Liver (tissue), 9 donors: ENCODE measurements around the gene TECR. TPM values are rescaled to one million over a fixed set of nuclear protein-coding genes. Genes with fewer than 3 reads are reported as not detected.
A peak's percentile ranks its signal among the peaks of the same experiment; 100 is the strongest.

ENCODE experiments used
- DNase-seq: peaks from one replicate; pipeline ENCODE4 v3.0.0-alpha.2; 2017; ENCODE audit warnings: low spot score
- H3K27ac ChIP-seq, 2 donors: one replicate each; pipeline ENCODE4 v1.7.0; 2013; ENCODE audit warnings: inconsistent platforms in 2 of 2, low read length in 2 of 2, control low read depth in 1 of 2, low read depth in 1 of 2, mild to moderate bottlenecking in 1 of 2
- H3K27me3 ChIP-seq, 4 donors: one replicate each; pipeline versions ENCODE4 v1.6.1 to v1.7.0; 2013; ENCODE audit warnings: low read length in 3 of 4, inconsistent platforms in 1 of 4, mild to moderate bottlenecking in 1 of 4, moderate library complexity in 1 of 4; ENCODE audit not compliant: control insufficient read depth in 4 of 4, insufficient read depth in 4 of 4
- H3K36me3 ChIP-seq, 4 donors: one replicate each; pipeline versions ENCODE4 v1.6.1 to v1.7.0; 2013; ENCODE audit warnings: low read length in 3 of 4, mild to moderate bottlenecking in 3 of 4, low read depth in 1 of 4, moderate library complexity in 1 of 4; ENCODE audit not compliant: control insufficient read depth in 4 of 4, insufficient read depth in 3 of 4
- H3K4me1 ChIP-seq, 4 donors: one replicate each; pipeline versions ENCODE4 v1.6.1 to v1.7.0; 2013; ENCODE audit warnings: low read length in 3 of 4, mild to moderate bottlenecking in 3 of 4, moderate library complexity in 1 of 4; ENCODE audit not compliant: control insufficient read depth in 4 of 4, insufficient read depth in 4 of 4
- H3K4me3 ChIP-seq, 3 donors: one replicate each; pipeline versions ENCODE4 v1.6.1 to v1.7.0; 2013; ENCODE audit warnings: low read length in 3 of 3, control low read depth in 1 of 3, low read depth in 1 of 3, mild to moderate bottlenecking in 1 of 3
- H3K9ac ChIP-seq, 2 donors: one replicate each; pipeline ENCODE4 v1.7.0; 2013; ENCODE audit warnings: low read length in 2 of 2, mild to moderate bottlenecking in 2 of 2, moderate library complexity in 2 of 2, control low read depth in 1 of 2, low read depth in 1 of 2
- H3K9me3 ChIP-seq, 4 donors: one replicate each; pipeline versions ENCODE4 v1.6.1 to v1.7.0; 2013; ENCODE audit warnings: low read length in 3 of 4; ENCODE audit not compliant: control insufficient read depth in 4 of 4
- EGR1 ChIP-seq, 2 donors: IDR thresholded peaks; 2 replicates each; pipeline ENCODE4 v1.6.1; 2016 to 2018; ENCODE audit warnings: antibody characterized with exemption in 2 of 2, low read depth in 2 of 2
- FOXA1 ChIP-seq: IDR thresholded peaks from 2 replicates; pipeline ENCODE4 v1.6.1; 2016; ENCODE audit warnings: antibody characterized with exemption
- FOXA2 ChIP-seq: IDR thresholded peaks from 2 replicates; pipeline ENCODE4 v1.6.1; 2016; ENCODE audit warnings: antibody characterized with exemption
- GABPA ChIP-seq, 2 donors: IDR thresholded peaks in 1 of 2; conservative IDR thresholded peaks in 1 of 2; 2 replicates each; pipeline ENCODE4 v1.6.1; 2016; ENCODE audit warnings: antibody characterized with exemption in 2 of 2, mild to moderate bottlenecking in 1 of 2, moderate library complexity in 1 of 2
- HNF4A ChIP-seq, 2 donors: conservative IDR thresholded peaks; 2 replicates each; pipeline ENCODE4 v1.6.1; 2016; ENCODE audit warnings: antibody characterized with exemption in 2 of 2, mild to moderate bottlenecking in 2 of 2
- HNF4G ChIP-seq: IDR thresholded peaks from 2 replicates; pipeline ENCODE4 v1.6.1; 2016; ENCODE audit warnings: antibody characterized with exemption
- JUND ChIP-seq, 2 donors: IDR thresholded peaks; 2 replicates each; pipeline ENCODE4 v1.6.1; 2016; ENCODE audit warnings: antibody characterized with exemption in 2 of 2
- NR2F2 ChIP-seq: IDR thresholded peaks from 2 replicates; pipeline ENCODE4 v1.6.1; 2016; ENCODE audit warnings: antibody characterized with exemption
- RAD21 ChIP-seq, 2 donors: IDR thresholded peaks; 2 replicates each; pipeline ENCODE4 v1.6.1; 2016; ENCODE audit warnings: antibody characterized with exemption in 2 of 2, mild to moderate bottlenecking in 2 of 2
- RXRA ChIP-seq, 2 donors: IDR thresholded peaks; 2 replicates each; pipeline ENCODE4 v1.6.1; 2017 to 2018; ENCODE audit warnings: antibody characterized with exemption in 2 of 2, mild to moderate bottlenecking in 1 of 2
- SP1 ChIP-seq: IDR thresholded peaks from 2 replicates; pipeline ENCODE4 v1.6.1; 2018; ENCODE audit warnings: antibody characterized with exemption, mild to moderate bottlenecking
- TAF1 ChIP-seq: conservative IDR thresholded peaks from 2 replicates; pipeline ENCODE4 v1.6.1; 2016; ENCODE audit warnings: antibody characterized with exemption, mild to moderate bottlenecking
- YY1 ChIP-seq: IDR thresholded peaks from 2 replicates; pipeline ENCODE4 v1.6.1; 2016; ENCODE audit warnings: antibody characterized with exemption, mild to moderate bottlenecking
- WGBS: extraction: QIAGEN DNeasy Blood & Tissue Kit; methylation state at CpG from one replicate; pipeline ENCODE4 v1.1.7; 2013; 5-methylcytosine and 5-hydroxymethylcytosine counted together
- polyA plus RNA-seq, 2 donors: library from polyadenylated mRNA; stranded (reverse) in 1 of 2; unstranded in 1 of 2; fragments of 200-250 nt in 1 of 2; fragments of >200 nt in 1 of 2; fragmentation: Nextera tagmentation in 1 of 2; extraction: Ambion mirVana in 1 of 2; gene quantifications; one replicate each; pipeline versions ENCODE4 v1.2.1 to v1.2.3, GENCODE V29; 2013 to 2015
- total RNA-seq, 2 donors: library from RNA; depleted of rRNA; stranded (reverse); fragments of >200 nt; gene quantifications; one replicate each; pipeline ENCODE4 v1.2.3, GENCODE V29; 2014
- TF ChIP-seq, protein P1 (sequence below): IDR thresholded peaks from 2 replicates; pipeline ENCODE4 v1.6.1; 2016; ENCODE audit warnings: antibody characterized with exemption, mild to moderate bottlenecking
- TF ChIP-seq, protein P2 (sequence below): IDR thresholded peaks from 2 replicates; pipeline ENCODE4 v1.6.1; 2016; ENCODE audit warnings: antibody characterized with exemption
- TF ChIP-seq, protein P3 (sequence below): IDR thresholded peaks from 2 replicates; pipeline ENCODE4 v1.6.1; 2016; ENCODE audit warnings: antibody characterized with exemption
- TF ChIP-seq, protein P4 (sequence below): fragments of 150-350 bp; IDR thresholded peaks from 2 replicates; pipeline ENCODE4 v1.5.1; 2017; ENCODE audit warnings: improper control_type of control experiment, low read depth, low read length; ENCODE audit not compliant: missing input control
- TF ChIP-seq, protein P5 (sequence below): IDR thresholded peaks from 2 replicates; pipeline ENCODE4 v1.6.1; 2016; ENCODE audit warnings: antibody characterized with exemption
- donor health status: healthy.
- donor health status: healthy.
- donor health status: healthy.
- donor health status: healthy.
- donor health status: healthy.

Gene TECR
- total and polyA plus RNA-seq, 4 donors = 26.4 to 157 (median 60.8) TPM

DNA sequence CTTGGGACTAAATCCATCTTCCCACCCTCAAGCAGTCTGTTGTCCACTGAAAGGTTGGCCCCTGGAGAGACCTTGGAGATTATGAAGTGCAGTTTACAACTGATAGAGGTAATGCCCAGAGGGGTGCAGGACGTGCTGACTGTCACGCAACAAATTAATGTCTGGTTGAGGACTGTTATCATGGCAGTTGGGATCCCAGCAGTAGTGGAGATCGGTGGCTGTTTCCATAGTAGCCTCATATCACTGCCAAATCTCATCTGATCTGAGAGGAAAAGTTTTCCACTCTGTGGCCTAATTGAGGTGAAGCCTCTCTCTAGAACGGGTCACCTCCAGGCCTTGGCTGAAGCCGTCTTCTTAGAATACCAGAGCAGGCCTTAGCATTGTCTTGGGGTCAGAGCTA lies 4.1 kb downstream of the TECR start:
- Histone ChIP-seq H3K9ac (no peak overlapping the region), H3K36me3 (no peaks in the 10 kb centered on the region), H3K27me3 (no peaks in the 10 kb centered on the region), H3K9me3 (no peaks in the 10 kb centered on the region), H3K4me1 (peaks cover 0 to 22% (median 9%) of the 10 kb centered on the region in 4 donors), H3K27ac (no peak overlapping the region), H3K4me3 (no peak overlapping the region)
- DNase-seq = no peak
- no peak for TF ChIP-seq TAF1
- TF ChIP-seq, protein P1, sequence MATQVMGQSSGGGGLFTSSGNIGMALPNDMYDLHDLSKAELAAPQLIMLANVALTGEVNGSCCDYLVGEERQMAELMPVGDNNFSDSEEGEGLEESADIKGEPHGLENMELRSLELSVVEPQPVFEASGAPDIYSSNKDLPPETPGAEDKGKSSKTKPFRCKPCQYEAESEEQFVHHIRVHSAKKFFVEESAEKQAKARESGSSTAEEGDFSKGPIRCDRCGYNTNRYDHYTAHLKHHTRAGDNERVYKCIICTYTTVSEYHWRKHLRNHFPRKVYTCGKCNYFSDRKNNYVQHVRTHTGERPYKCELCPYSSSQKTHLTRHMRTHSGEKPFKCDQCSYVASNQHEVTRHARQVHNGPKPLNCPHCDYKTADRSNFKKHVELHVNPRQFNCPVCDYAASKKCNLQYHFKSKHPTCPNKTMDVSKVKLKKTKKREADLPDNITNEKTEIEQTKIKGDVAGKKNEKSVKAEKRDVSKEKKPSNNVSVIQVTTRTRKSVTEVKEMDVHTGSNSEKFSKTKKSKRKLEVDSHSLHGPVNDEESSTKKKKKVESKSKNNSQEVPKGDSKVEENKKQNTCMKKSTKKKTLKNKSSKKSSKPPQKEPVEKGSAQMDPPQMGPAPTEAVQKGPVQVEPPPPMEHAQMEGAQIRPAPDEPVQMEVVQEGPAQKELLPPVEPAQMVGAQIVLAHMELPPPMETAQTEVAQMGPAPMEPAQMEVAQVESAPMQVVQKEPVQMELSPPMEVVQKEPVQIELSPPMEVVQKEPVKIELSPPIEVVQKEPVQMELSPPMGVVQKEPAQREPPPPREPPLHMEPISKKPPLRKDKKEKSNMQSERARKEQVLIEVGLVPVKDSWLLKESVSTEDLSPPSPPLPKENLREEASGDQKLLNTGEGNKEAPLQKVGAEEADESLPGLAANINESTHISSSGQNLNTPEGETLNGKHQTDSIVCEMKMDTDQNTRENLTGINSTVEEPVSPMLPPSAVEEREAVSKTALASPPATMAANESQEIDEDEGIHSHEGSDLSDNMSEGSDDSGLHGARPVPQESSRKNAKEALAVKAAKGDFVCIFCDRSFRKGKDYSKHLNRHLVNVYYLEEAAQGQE = no peak
- no peak for TF ChIP-seq RXRA (IDR thresholded peaks at IDR 0.05)
- no peak for TF ChIP-seq YY1
- TF ChIP-seq SP1 = no peak
- TF ChIP-seq HNF4A (conservative IDR thresholded peaks at IDR 0.05) = no peak
- WGBS = 89% methylated on average over 5 of the region's 5 CpGs

DNA sequence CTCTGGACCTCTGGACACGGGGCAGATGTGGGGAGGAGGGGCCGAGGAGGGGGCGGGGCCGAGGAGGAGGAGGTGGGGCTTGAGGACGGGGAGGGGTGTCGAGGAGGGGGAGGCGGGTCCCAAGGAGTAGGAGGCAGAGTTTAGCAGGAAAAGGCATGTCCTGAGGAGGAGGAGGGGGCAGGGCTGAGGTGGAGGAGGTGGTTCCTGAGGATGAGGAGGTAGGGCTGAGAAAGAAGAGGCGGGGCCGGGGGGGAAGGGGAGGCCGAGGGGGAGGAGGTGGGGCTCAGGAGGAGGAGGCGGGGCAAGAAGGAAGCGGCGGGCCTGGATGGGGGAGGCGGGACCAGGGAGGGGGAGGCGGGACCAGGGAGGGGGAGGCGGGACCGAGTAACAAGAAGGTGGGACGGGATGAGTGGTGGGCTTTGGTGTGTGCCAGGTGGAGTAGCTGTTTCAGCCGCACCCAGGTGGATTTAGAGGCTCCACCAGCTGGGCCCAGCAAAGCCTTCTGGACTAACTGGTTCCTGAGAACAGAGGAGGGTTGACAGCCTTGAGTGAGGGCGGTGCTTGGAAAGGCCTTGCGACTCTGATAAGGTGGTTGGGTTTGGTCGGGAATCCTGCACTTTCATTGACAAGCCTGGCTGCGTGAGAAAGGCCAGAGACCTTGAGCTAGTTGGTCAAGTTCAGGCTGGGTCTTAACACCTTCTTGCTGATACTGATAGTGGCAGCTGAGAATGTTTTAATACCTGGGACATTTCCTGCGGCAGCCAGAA lies 7.7 kb downstream of the TECR start:
- Histone ChIP-seq H3K4me1 (peaks cover 0 to 4% (median 3%) of the 10 kb centered on the region in 4 donors), H3K36me3 (peaks cover 0 to 4% (median 0%) of the 10 kb centered on the region in 4 donors), H3K9me3 (no peaks in the 10 kb centered on the region), H3K9ac (no peak overlapping the region), H3K27ac (no peak overlapping the region), H3K4me3 (no peak overlapping the region), H3K27me3 (no peaks in the 10 kb centered on the region)
- 46% methylated on average over 24 of the region's 24 CpGs for WGBS
- TF ChIP-seq HNF4A (conservative IDR thresholded peaks at IDR 0.05) = no peak
- TF ChIP-seq HNF4G = no peak
- TF ChIP-seq JUND (IDR thresholded peaks at IDR 0.05) = no peak
- TF ChIP-seq, protein P1 = no peak
- TF ChIP-seq EGR1 (IDR thresholded peaks at IDR 0.05; ENCODE audit: low read depth in 2 of 2) = no peak
- TF ChIP-seq, protein P2, sequence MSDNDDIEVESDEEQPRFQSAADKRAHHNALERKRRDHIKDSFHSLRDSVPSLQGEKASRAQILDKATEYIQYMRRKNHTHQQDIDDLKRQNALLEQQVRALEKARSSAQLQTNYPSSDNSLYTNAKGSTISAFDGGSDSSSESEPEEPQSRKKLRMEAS = no peak
- TF ChIP-seq RAD21 (IDR thresholded peaks at IDR 0.05) = no peak
- TF ChIP-seq SP1 = no peak
- TF ChIP-seq, protein P3, sequence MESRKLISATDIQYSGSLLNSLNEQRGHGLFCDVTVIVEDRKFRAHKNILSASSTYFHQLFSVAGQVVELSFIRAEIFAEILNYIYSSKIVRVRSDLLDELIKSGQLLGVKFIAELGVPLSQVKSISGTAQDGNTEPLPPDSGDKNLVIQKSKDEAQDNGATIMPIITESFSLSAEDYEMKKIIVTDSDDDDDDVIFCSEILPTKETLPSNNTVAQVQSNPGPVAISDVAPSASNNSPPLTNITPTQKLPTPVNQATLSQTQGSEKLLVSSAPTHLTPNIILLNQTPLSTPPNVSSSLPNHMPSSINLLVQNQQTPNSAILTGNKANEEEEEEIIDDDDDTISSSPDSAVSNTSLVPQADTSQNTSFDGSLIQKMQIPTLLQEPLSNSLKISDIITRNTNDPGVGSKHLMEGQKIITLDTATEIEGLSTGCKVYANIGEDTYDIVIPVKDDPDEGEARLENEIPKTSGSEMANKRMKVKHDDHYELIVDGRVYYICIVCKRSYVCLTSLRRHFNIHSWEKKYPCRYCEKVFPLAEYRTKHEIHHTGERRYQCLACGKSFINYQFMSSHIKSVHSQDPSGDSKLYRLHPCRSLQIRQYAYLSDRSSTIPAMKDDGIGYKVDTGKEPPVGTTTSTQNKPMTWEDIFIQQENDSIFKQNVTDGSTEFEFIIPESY = no peak
- TF ChIP-seq NR2F2 = no peak
- TF ChIP-seq TAF1 = no peak
- TF ChIP-seq YY1 = no peak
- no peak for TF ChIP-seq FOXA2
- no peak for TF ChIP-seq RXRA (IDR thresholded peaks at IDR 0.05)
- no peak for TF ChIP-seq GABPA (IDR thresholded peaks at IDR 0.05 in 1 of 2, conservative IDR thresholded peaks at IDR 0.05 in 1 of 2)
- no peak for TF ChIP-seq FOXA1
- TF ChIP-seq, protein P4, sequence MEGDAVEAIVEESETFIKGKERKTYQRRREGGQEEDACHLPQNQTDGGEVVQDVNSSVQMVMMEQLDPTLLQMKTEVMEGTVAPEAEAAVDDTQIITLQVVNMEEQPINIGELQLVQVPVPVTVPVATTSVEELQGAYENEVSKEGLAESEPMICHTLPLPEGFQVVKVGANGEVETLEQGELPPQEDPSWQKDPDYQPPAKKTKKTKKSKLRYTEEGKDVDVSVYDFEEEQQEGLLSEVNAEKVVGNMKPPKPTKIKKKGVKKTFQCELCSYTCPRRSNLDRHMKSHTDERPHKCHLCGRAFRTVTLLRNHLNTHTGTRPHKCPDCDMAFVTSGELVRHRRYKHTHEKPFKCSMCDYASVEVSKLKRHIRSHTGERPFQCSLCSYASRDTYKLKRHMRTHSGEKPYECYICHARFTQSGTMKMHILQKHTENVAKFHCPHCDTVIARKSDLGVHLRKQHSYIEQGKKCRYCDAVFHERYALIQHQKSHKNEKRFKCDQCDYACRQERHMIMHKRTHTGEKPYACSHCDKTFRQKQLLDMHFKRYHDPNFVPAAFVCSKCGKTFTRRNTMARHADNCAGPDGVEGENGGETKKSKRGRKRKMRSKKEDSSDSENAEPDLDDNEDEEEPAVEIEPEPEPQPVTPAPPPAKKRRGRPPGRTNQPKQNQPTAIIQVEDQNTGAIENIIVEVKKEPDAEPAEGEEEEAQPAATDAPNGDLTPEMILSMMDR = no peak
- TF ChIP-seq, protein P5, sequence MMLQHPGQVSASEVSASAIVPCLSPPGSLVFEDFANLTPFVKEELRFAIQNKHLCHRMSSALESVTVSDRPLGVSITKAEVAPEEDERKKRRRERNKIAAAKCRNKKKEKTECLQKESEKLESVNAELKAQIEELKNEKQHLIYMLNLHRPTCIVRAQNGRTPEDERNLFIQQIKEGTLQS = no peak
- peak; percentile 84 for DNase-seq
